B cell (primary cell): ENCODE data around the gene ANK2. TPM values are rescaled to one million over a fixed set of nuclear protein-coding genes. Genes with fewer than 3 reads are reported as not detected.

Source experiments
- ATAC-seq: fragments of 200-7000 bp; cut with Tn5 transposase; one replicate; pipeline ENCODE4 v1.10.0; 2021; ENCODE audit warnings: low read depth, mild to moderate bottlenecking, moderate number of reproducible peaks, moderate library complexity
- CTCF ChIA-PET: fragments of 350-600 bp; sonication (Branson Sonifier 250); formaldehyde crosslinking; loops from one replicate; lab custom pipeline; 2021; ENCODE audit warnings: antibody characterized with exemption, inconsistent platforms; lab: Charles Lee
- POLR2A ChIA-PET: fragments of 350-600 bp; sonication (Branson Sonifier 250); formaldehyde crosslinking; loops from one replicate; lab custom pipeline; 2021; ENCODE audit warnings: antibody characterized with exemption; lab: Charles Lee
- DNase-seq: peaks from one replicate; pipeline ENCODE4 v3.0.0; 2013
- H2AFZ ChIP-seq: 2 replicates; pipeline ENCODE4 v1.6.1; 2012; ENCODE audit warnings: mild to moderate bottlenecking, low read depth, low read length; ENCODE audit not compliant: insufficient read depth, poor library complexity, severe bottlenecking
- H3K27ac ChIP-seq, 2 donors: 1 replicate in 1 of 2; 2 replicates in 1 of 2; pipeline ENCODE4 v1.5.1; 2012 to 2013; ENCODE audit warnings: low read length in 2 of 2, mild to moderate bottlenecking in 2 of 2, moderate library complexity in 1 of 2
- H3K27me3 ChIP-seq, 4 experiments: fragments of 200-600 bp in 1 of 4; sonication (generic) in 1 of 4; replicated peaks in 1 of 4; 1 replicate in 2 of 4; 2 replicates in 2 of 4; pipeline versions ENCODE4 v1.6.1 to v1.7.0; 2013 to 2016; ENCODE audit warnings: low read length in 3 of 4, mild to moderate bottlenecking in 2 of 4, mixed read lengths in 1 of 4, moderate library complexity in 1 of 4; ENCODE audit not compliant: insufficient read depth in 4 of 4, control insufficient read depth in 3 of 4; ENCODE audit errors: control extremely low read depth in 1 of 4
- H3K36me3 ChIP-seq, 2 experiments: replicated peaks in 1 of 2; 1 replicate in 1 of 2; 2 replicates in 1 of 2; pipeline versions ENCODE4 v1.6.1 to v1.7.1; 2013; ENCODE audit warnings: low read length in 1 of 2; ENCODE audit not compliant: insufficient read depth in 2 of 2, control insufficient read depth in 1 of 2; ENCODE audit errors: control extremely low read depth in 1 of 2, extremely low read depth in 1 of 2
- H3K4me1 ChIP-seq, 2 donors: fragments of 200-600 bp in 1 of 2; sonication (generic) in 1 of 2; 1 replicate in 1 of 2; 2 replicates in 1 of 2; pipeline versions ENCODE4 v1.5.1 to v1.6.1; 2013 to 2017; ENCODE audit warnings: low read length in 2 of 2; ENCODE audit not compliant: control insufficient read depth in 2 of 2, insufficient read depth in 2 of 2
- H3K4me2 ChIP-seq: replicated peaks from 2 replicates; pipeline ENCODE3; 2012; ENCODE audit warnings: mild to moderate bottlenecking, low read depth, low read length; ENCODE audit not compliant: poor library complexity, severe bottlenecking
- H3K4me3 ChIP-seq, 5 experiments: fragments of 200-600 bp in 1 of 5; sonication (generic) in 1 of 5; 1 replicate in 3 of 5; 2 replicates in 2 of 5; pipeline versions ENCODE4 v1.5.1 to v1.7.0; 2011 to 2016; ENCODE audit warnings: low read length in 4 of 5, mild to moderate bottlenecking in 4 of 5, low read depth in 2 of 5, control low read depth in 1 of 5, moderate library complexity in 1 of 5; ENCODE audit not compliant: insufficient read depth in 1 of 5; ENCODE audit errors: control extremely low read depth in 1 of 5, extremely low read depth in 1 of 5
- H3K79me2 ChIP-seq: fragments of 200-600 bp; sonication (generic); one replicate; pipeline ENCODE4 v1.6.0; 2016; ENCODE audit warnings: low read length; ENCODE audit not compliant: control insufficient read depth, insufficient read depth
- H3K9ac ChIP-seq: fragments of 200-600 bp; sonication (generic); 2 replicates; pipeline ENCODE4 v1.6.1; 2017; ENCODE audit warnings: mild to moderate bottlenecking, low read length, moderate library complexity
- H3K9me3 ChIP-seq, 3 donors: one replicate each; pipeline versions ENCODE4 v1.6.1 to v1.7.1; 2013; ENCODE audit warnings: low read length in 2 of 3; ENCODE audit not compliant: control insufficient read depth in 2 of 3, insufficient read depth in 1 of 3; ENCODE audit errors: control extremely low read depth in 1 of 3
- H4K20me1 ChIP-seq: 2 replicates; pipeline ENCODE4 v1.6.0; 2012; ENCODE audit warnings: mild to moderate bottlenecking, low read length; ENCODE audit not compliant: insufficient read depth, control insufficient read depth, poor library complexity, severe bottlenecking
- H3K27ac Mint-ChIP-seq: one replicate; pipeline ENCODE4 v1.8.0; 2021; ENCODE audit warnings: mixed read lengths
- H3K27me3 Mint-ChIP-seq: one replicate; pipeline ENCODE4 v1.8.0; 2021; ENCODE audit warnings: mixed read lengths
- H3K4me1 Mint-ChIP-seq: one replicate; pipeline ENCODE4 v1.8.0; 2021; ENCODE audit warnings: mixed read lengths
- H3K4me3 Mint-ChIP-seq: one replicate; pipeline ENCODE4 v1.8.0; 2021; ENCODE audit warnings: mixed read lengths
- H3K9me3 Mint-ChIP-seq: one replicate; pipeline ENCODE4 v1.8.0; 2022; ENCODE audit warnings: mixed read lengths; ENCODE audit not compliant: insufficient read depth
- EZH2 ChIP-seq: IDR thresholded peaks from 2 replicates; pipeline ENCODE4 v1.6.1; 2012; ENCODE audit warnings: borderline replicate concordance, low read depth, mild to moderate bottlenecking, moderate library complexity, low read length; ENCODE audit not compliant: insufficient read depth, poor library complexity, severe bottlenecking
- WGBS: methylation state at CpG from one replicate; pipeline ENCODE4 v1.1.5; 2013; ENCODE audit warnings: missing lambda C conversion rate; ENCODE audit not compliant: insufficient coverage; 5-methylcytosine and 5-hydroxymethylcytosine counted together
- intact Hi-C: fragments of 100-400 bp; cut with micrococcal nuclease; formaldehyde crosslinking; loops from one replicate; pipeline ENCODE4 v1.10.0; 2022
- polyA plus RNA-seq: library from polyadenylated mRNA; depleted of rRNA; stranded (reverse); fragments of >200 nt; gene quantifications from 2 replicates; pipeline ENCODE4 v1.2.3, GENCODE V29; 2012
- total RNA-seq, 2 donors: library from RNA; stranded (reverse); fragments of 120-200 nt in 1 of 2; gene quantifications; 1 replicate in 1 of 2; 2 replicates in 1 of 2; pipeline versions ENCODE4 v1.2.3 to v1.2.4, GENCODE V29; 2013 to 2022
- TF ChIP-seq, protein P1 (sequence below): fragments of 200-600 bp; IDR thresholded peaks from one replicate; pipeline ENCODE4 v1.8.0; 2022; ENCODE audit warnings: antibody characterized with exemption, mild to moderate bottlenecking

Gene ANK2
- total and polyA plus RNA-seq, 2 donors (not counting 1 experiment from before 2014, with no cell fraction given), result 0.16 to 3.6 TPM

DNA sequence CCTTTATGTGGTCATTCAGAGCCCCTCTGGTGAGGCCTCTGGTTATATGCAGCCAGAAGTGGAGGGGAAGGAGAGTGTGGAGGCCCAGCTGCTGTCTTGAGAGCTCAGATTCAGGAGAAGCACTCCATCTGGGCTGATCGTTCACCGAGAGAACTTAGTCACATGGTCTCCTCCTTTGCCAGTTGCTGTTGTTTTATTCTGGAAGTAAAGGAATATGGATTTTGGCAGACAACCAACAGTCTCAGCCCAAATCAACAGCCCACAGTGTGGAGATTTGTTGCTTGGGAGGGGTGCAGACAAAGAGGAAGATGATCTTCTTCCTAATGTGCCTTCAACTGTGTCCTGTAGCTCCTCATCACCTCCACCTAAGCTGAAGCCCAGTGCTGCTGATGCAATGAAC is 355.4 kb downstream of the ANK2 start:
- Mint-ChIP-seq H3K27ac (no peak overlapping the region), H3K4me3 (no peak overlapping the region), H3K27me3 (peaks cover 9% of the 10 kb centered on the region), H3K4me1 (no peaks in the 10 kb centered on the region), H3K9me3 (no peaks in the 10 kb centered on the region)
- Histone ChIP-seq H3K9me3 (peaks cover 0 to 6% (median 0%) of the 10 kb centered on the region in 3 donors), H4K20me1 (no peaks in the 10 kb centered on the region), H3K4me3 (no peak overlapping the region), H3K36me3 (no peaks in the 10 kb centered on the region), H3K4me1 (no peaks in the 10 kb centered on the region), H3K79me2 (no peaks in the 10 kb centered on the region), H3K9ac (no peak overlapping the region), H3K27me3 (no peaks in the 10 kb centered on the region), H2AFZ (no peak overlapping the region), H3K4me2 (no peak overlapping the region), H3K27ac (no peak overlapping the region)
- CTCF ChIA-PET, result no interaction called here
- WGBS, result 83% methylated on average over 2 of the region's 2 CpGs
- TF ChIP-seq EZH2, result no peak
- TF ChIP-seq, protein P1, sequence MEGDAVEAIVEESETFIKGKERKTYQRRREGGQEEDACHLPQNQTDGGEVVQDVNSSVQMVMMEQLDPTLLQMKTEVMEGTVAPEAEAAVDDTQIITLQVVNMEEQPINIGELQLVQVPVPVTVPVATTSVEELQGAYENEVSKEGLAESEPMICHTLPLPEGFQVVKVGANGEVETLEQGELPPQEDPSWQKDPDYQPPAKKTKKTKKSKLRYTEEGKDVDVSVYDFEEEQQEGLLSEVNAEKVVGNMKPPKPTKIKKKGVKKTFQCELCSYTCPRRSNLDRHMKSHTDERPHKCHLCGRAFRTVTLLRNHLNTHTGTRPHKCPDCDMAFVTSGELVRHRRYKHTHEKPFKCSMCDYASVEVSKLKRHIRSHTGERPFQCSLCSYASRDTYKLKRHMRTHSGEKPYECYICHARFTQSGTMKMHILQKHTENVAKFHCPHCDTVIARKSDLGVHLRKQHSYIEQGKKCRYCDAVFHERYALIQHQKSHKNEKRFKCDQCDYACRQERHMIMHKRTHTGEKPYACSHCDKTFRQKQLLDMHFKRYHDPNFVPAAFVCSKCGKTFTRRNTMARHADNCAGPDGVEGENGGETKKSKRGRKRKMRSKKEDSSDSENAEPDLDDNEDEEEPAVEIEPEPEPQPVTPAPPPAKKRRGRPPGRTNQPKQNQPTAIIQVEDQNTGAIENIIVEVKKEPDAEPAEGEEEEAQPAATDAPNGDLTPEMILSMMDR, result no peak
- intact Hi-C loops, result no loop called here
- POLR2A ChIA-PET, result no interaction called here
- no peak for DNase-seq
- no peak for ATAC-seq

- H3K4me2 ChIP-seq, result no peak overlapping the region
- no peaks in the 10 kb centered on the region for H3K79me2 ChIP-seq
- H3K27me3 ChIP-seq, result peaks cover 0 to 5% (median 2%) of the 10 kb centered on the region in 4 experiments
- 96% methylated on average over 5 of the region's 7 CpGs for WGBS
- Mint-ChIP-seq H3K27me3 (peaks cover 10% of the 10 kb centered on the region), H3K4me1 (no peaks in the 10 kb centered on the region), H3K4me3 (no peak overlapping the region), H3K27ac (no peak overlapping the region), H3K9me3 (no peaks in the 10 kb centered on the region)
- TF ChIP-seq, protein P1, result no peak
- no peak for TF ChIP-seq EZH2
- no peak overlapping the region for H2AFZ ChIP-seq
- no peak overlapping the region for H3K27ac ChIP-seq
- H3K9ac ChIP-seq, result no peak overlapping the region
- H3K4me3 ChIP-seq, result no peak overlapping the region
- intact Hi-C loops, result no loop called here
- DNase-seq (no peak), ATAC-seq (no peak)
- ChIA-PET POLR2A (no interaction called here), CTCF (interaction anchor here (0.6 to 2.1 kb wide), 3 partner anchors 11 to 982 kb away, joined by 3 to 5 read pairs (median 3); no protein-coding TSS in a partner anchor)
- H3K4me1 ChIP-seq, result no peaks in the 10 kb centered on the region
- no peaks in the 10 kb centered on the region for H3K9me3 ChIP-seq
- H4K20me1 ChIP-seq, result no peaks in the 10 kb centered on the region
- H3K36me3 ChIP-seq, result no peaks in the 10 kb centered on the region
Observed at GRCh38 chr4:113405874-113406722, 356.6 kb downstream of the ANK2 start.
